Esophagus (tissue), 2 donors: ENCODE measurements around the gene VIPR1. TPM values are rescaled to one million over a fixed set of nuclear protein-coding genes. Genes with fewer than 3 reads are reported as not detected.

Experiments
- H3K27ac ChIP-seq, 2 donors: one replicate each; pipeline ENCODE4 v1.5.1; 2013; ENCODE audit warnings: low read depth in 2 of 2, mild to moderate bottlenecking in 2 of 2, inconsistent platforms in 1 of 2, low read length in 1 of 2, moderate library complexity in 1 of 2
- H3K27me3 ChIP-seq, 2 donors: one replicate each; pipeline ENCODE4 v1.6.1; 2013; ENCODE audit warnings: low read length in 2 of 2, control low read depth in 1 of 2, mild to moderate bottlenecking in 1 of 2; ENCODE audit not compliant: insufficient read depth in 2 of 2, control insufficient read depth in 1 of 2
- H3K36me3 ChIP-seq, 2 donors: one replicate each; pipeline ENCODE4 v1.6.1; 2013; ENCODE audit warnings: low read length in 1 of 2; ENCODE audit not compliant: control insufficient read depth in 2 of 2, insufficient read depth in 2 of 2
- H3K4me1 ChIP-seq, 2 donors: one replicate each; pipeline ENCODE4 v1.6.1; 2013; ENCODE audit warnings: low read length in 1 of 2; ENCODE audit not compliant: control insufficient read depth in 2 of 2, insufficient read depth in 2 of 2
- H3K4me3 ChIP-seq, 2 donors: one replicate each; pipeline ENCODE4 v1.5.1; 2013; ENCODE audit warnings: low read length in 2 of 2, mild to moderate bottlenecking in 2 of 2, low read depth in 1 of 2, moderate library complexity in 1 of 2
- H3K9me3 ChIP-seq, 2 donors: one replicate each; pipeline ENCODE4 v1.6.1; 2013; ENCODE audit warnings: mild to moderate bottlenecking in 2 of 2, low read depth in 1 of 2, low read length in 1 of 2, moderate library complexity in 1 of 2; ENCODE audit not compliant: control insufficient read depth in 2 of 2, insufficient read depth in 1 of 2
- WGBS, 2 donors: extraction: QIAGEN DNeasy Blood & Tissue Kit; methylation state at CpG; one replicate each; pipeline ENCODE4 v1.1.7; 2013; 5-methylcytosine and 5-hydroxymethylcytosine counted together
- polyA plus RNA-seq, 2 donors: library from polyadenylated mRNA; stranded (reverse); fragments of 200-250 nt; gene quantifications; one replicate each; pipeline ENCODE4 v1.2.3, GENCODE V29; 2013
- donor health status: healthy with polysubstance abuse.
- donor health status: Bipolar disorder and iron deficiency.

Gene VIPR1
- polyA plus RNA-seq, 2 donors: 3.6 to 7.0 TPM

DNA sequence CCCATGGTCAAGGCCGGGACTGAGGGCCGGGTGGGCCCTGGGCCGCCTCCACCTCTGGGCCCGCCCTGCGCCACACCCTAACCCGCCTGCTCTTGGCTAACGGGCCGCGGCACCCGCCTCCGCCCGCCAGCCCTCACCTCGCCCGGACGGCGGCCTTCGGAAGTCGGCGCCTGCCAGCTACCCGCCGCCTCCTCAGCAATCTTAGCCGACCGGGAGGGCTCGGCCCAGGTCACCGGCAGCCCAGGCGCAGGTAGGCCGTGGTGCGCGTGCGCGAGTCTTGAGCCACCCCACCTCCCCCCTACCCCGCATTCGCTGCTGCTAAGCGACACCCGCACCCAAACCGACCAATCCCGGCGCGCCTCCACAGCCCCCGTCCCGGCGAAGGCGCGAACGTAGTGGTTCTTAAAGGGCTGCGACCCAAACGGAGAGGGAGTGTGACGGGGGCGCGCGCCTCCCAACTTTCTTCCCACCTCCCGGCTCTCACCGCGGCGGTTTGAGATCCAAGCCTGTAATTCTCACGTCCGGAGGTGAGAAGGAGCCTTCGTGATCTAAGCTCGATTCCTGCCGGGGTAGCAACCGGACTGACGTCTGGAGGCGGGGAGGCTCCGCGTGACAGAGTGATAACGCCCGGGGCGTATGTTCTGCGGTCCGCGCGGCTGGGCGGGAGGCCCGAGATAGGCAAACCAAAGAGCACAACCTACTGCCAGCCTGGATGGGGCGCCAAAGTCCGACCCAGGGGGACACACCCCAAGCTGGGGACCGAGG, 79.4 kb downstream of the VIPR1 start, which contains the start of gene SEC22C:
Gene SEC22C (minus strand): TSS at position 259 of the 765 bp plus-strand sequence. CDS start 12,921 bp downstream, outside the sequence.
- WGBS, 2 donors: 0% methylated on average over 72 to 77 of the region's 77 CpGs
- Histone ChIP-seq H3K27me3 (no peaks in the 10 kb centered on the region), H3K27ac (peak within 1 kb of the TSS; percentile 88 to 91), H3K4me3 (peak within 1 kb of the TSS; percentile 49 to 77), H3K9me3 (no peaks in the 10 kb centered on the region), H3K36me3 (no peaks in the 10 kb centered on the region), H3K4me1 (no peaks in the 10 kb centered on the region)

DNA sequence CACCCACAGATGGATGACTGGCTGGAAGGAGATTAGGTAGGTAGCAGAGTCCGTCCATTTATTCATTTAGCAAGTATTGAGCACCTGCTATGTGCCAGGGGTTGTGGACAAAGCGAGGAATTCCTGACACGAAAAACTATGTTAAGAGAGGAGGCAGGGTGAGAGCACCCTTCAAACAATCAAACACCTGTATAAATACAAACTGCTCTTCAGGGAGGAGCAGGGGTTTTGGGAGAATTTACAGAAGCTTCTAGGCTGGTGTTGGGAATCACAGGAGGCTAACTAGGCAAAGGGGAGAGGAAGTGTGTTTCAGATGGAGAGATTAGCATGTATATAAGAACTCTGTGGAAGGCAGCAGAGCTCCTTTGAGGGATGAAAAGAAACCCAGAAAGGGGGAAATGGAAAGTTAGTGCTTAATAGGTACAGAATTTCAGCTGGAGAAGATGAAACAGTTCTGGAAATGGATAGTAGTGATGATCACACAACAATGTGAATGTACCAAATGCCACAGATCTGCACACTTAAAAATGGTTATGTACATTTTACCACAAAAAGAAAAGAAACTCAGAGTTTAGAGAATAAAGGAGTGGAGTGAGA, 80.1 kb downstream of the VIPR1 start:
- Histone ChIP-seq H3K36me3 (no peaks in the 10 kb centered on the region), H3K9me3 (no peaks in the 10 kb centered on the region), H3K27ac (peak overlapping the region; percentile 88 to 91), H3K27me3 (no peaks in the 10 kb centered on the region), H3K4me1 (no peaks in the 10 kb centered on the region), H3K4me3 (peak overlapping the region; percentile 49 to 77)
- 2 to 4% methylated on average over 3 of the region's 3 CpGs for WGBS, 2 donors

Other genes with a start within 250 kb of the VIPR1 start
- under 1 TPM; 0.12 to 0.19 TPM for gene CCK, start 236.5 kb upstream of the VIPR1 start, polyA plus RNA-seq
- not detected for gene LYZL4, start 92.0 kb upstream of the VIPR1 start, polyA plus RNA-seq
- 10 to 100 TPM in 1 of 2 donors, 1 to 10 TPM in 1; 5.0 to 10.0 TPM for gene SEC22C, start 79.3 kb downstream of the VIPR1 start, polyA plus RNA-seq
- gene SS18L2, start 88.2 kb downstream of the VIPR1 start, polyA plus RNA-seq: 10 to 100 TPM; 18.1 to 23.2 TPM
- 10 to 100 TPM; 13.9 to 26.3 TPM for gene NKTR, start 98.0 kb downstream of the VIPR1 start, polyA plus RNA-seq
- gene ZBTB47, start 151.1 kb downstream of the VIPR1 start, polyA plus RNA-seq: 1 to 10 TPM; 3.5 to 6.0 TPM
- gene KLHL40, start 182.9 kb downstream of the VIPR1 start, polyA plus RNA-seq: under 1 TPM in 1 of 2 donors, not detected in 1; 0.02 TPM
- under 1 TPM; 0.12 to 0.41 TPM for gene HHATL, start 200.2 kb downstream of the VIPR1 start, polyA plus RNA-seq